ENCODE measurements around the gene MAGOHB. TPM values are rescaled to one million over a fixed set of nuclear protein-coding genes. Genes with fewer than 3 reads are reported as not detected.

The MAGOHB gene
- total and polyA plus RNA-seq, 2 of the 13 experiments (the other 11 are each of a cell fraction or from before 2014, with no cell fraction given): 7.0 to 49.8 TPM

GRCh38 chr12:10567813-10568212, 45.6 kb downstream of the MAGOHB start:
- H3K27ac ChIP-seq (ENCODE audit: extremely low read length, insufficient read depth, low read length): no peak overlapping the region
- no peak for TF ChIP-seq ZNF264 (CRISPR knock-in tag; IDR thresholded peaks at IDR 0.05)
- no peak for TF ChIP-seq ZNF782 (CRISPR knock-in tag; IDR thresholded peaks at IDR 0.05; ENCODE audit: borderline replicate concordance)
- no peak for TF ChIP-seq ARID3A (IDR thresholded peaks at IDR 0.05; ENCODE audit: low read depth, low read length)
- no peak for TF ChIP-seq CC2D1A (CRISPR knock-in tag; IDR thresholded peaks at IDR 0.05)
- no peak for TF ChIP-seq ZNF543 (CRISPR knock-in tag; IDR thresholded peaks at IDR 0.05)
- no peak for TF ChIP-seq SAFB2 (CRISPR knock-in tag; IDR thresholded peaks at IDR 0.05; ENCODE audit: borderline replicate concordance, low read depth)
- no peak for TF ChIP-seq TGIF2 (CRISPR knock-in tag; IDR thresholded peaks at IDR 0.05)
- TF ChIP-seq ZNF496 (CRISPR knock-in tag; IDR thresholded peaks at IDR 0.05; ENCODE audit: insufficient replicate concordance): no peak
- no peak for TF ChIP-seq HMGXB3 (CRISPR knock-in tag; IDR thresholded peaks at IDR 0.05; ENCODE audit: borderline replicate concordance)
- TF ChIP-seq ZNF34 (CRISPR knock-in tag; IDR thresholded peaks at IDR 0.05; ENCODE audit: borderline replicate concordance): no peak
- TF ChIP-seq HMG20A (CRISPR knock-in tag; IDR thresholded peaks at IDR 0.05; ENCODE audit: borderline replicate concordance): no peak
- TF ChIP-seq MTA3 (CRISPR knock-in tag; IDR thresholded peaks at IDR 0.05): no peak
- no peak for TF ChIP-seq ETS1 (CRISPR knock-in tag; IDR thresholded peaks at IDR 0.05)
- TF ChIP-seq STAG1 (CRISPR knock-in tag; IDR thresholded peaks at IDR 0.05): no peak
- no peak for TF ChIP-seq SCMH1 (CRISPR knock-in tag; IDR thresholded peaks at IDR 0.05; ENCODE audit: borderline replicate concordance)
- no peak for TF ChIP-seq ISL2 (CRISPR knock-in tag; IDR thresholded peaks at IDR 0.05)
- no peak for TF ChIP-seq ZNF160 (CRISPR knock-in tag; IDR thresholded peaks at IDR 0.05)
- no peak overlapping the region for H3K4me3 ChIP-seq (replicated peaks in 1 of 3; ENCODE audit: insufficient read depth in 1 of 3, low read depth in 2 of 3, low read length in 3 of 3)
- H4K20me1 ChIP-seq (ENCODE audit: insufficient read depth, low read length): no peaks in the 10 kb centered on the region
- FAIRE-seq: no peak
- no peak overlapping the region for H2AFZ ChIP-seq (ENCODE audit: low read length)
- no peaks in the 10 kb centered on the region for H3K79me2 ChIP-seq (ENCODE audit: insufficient read depth, low read length)
- WGBS (ENCODE audit: low lambda C conversion rate): 29% methylated on average over 3 of the region's 3 CpGs
- CTCF ChIA-PET (ENCODE audit: low intra/inter-chr PET ratio, low total read pairs): no interaction called here
- no peaks in the 10 kb centered on the region for H3K27me3 ChIP-seq (ENCODE audit: control insufficient read depth in 1 of 2, insufficient read depth in 2 of 2, low read length in 2 of 2)
- no peak overlapping the region for H3K9ac ChIP-seq (ENCODE audit: insufficient read depth, low read depth, low read length)
- H3K4me1 ChIP-seq (ENCODE audit: insufficient read depth, low read length): no peaks in the 10 kb centered on the region
- intact Hi-C loops (cut with micrococcal nuclease; ENCODE audit: unreplicated experiment) (no loop called here), in situ Hi-C loops (cut with HindIII; ENCODE audit: extremely low pct_ligation_motif_present, low pct_unique_long_range_greater_than_20kb) (loop anchor here (10.0 kb wide), 1 partner anchor 243 kb away; no protein-coding TSS in a partner anchor)
- ATAC-seq: no peak
- no peak for DNase-seq (ENCODE audit: low spot score)
- no peaks in the 10 kb centered on the region for H3K36me3 ChIP-seq (replicated peaks in 1 of 2; ENCODE audit: control insufficient read depth in 1 of 2, insufficient read depth in 2 of 2, low read length in 2 of 2)
- no peaks in the 10 kb centered on the region for H3K9me3 ChIP-seq (ENCODE audit: low read length)
- no peak overlapping the region for H3K4me2 ChIP-seq (ENCODE audit: low read depth, low read length)
- POLR2A ChIA-PET: no interaction called here
- no TSS peak for BruUV-seq (replicated peaks)

Data from HepG2 (cell line).